CD4-positive, alpha-beta T cell treated with Interleukin-1 beta for 1 hour (primary cell): ENCODE data around the gene MAN2A1.

Experiments
- DNase-seq, 2 donors: peaks; one replicate each; pipeline ENCODE4 v3.0.0-alpha.2; 2020 to 2022

MAN2A1 gene

GRCh38 chr5:109689740-109690241 is at the start of gene MAN2A1:
MAN2A1 (plus strand) TSS chr5:109689927; CDS start chr5:109690418, 491 bp downstream.
- DNase-seq, result peak; percentile 83 to 86

DNA sequence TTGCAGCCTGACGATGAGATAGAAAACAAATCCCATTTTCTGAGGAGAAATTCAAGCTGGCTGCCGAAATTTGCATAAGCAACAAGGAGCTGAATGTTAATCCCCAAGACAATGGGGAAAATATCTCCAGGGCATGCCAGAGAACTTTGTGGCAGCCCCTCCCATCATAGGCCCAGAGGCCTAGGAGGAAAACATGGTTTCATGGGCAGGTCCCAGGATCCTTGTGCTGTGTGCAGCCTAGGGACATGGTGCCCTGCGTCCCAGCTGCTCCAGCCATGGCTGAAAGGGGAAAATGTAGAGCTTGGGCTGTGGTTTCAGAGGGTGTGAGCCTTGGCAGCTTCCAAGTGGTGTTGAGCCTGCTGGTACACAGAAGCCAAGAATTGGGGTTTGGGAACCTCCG is 48.8 kb upstream of the MAN2A1 start:
- no peak for DNase-seq

GRCh38 chr5:109643791-109644350 is 45.9 kb upstream of the MAN2A1 start:
- DNase-seq, result no peak

DNA sequence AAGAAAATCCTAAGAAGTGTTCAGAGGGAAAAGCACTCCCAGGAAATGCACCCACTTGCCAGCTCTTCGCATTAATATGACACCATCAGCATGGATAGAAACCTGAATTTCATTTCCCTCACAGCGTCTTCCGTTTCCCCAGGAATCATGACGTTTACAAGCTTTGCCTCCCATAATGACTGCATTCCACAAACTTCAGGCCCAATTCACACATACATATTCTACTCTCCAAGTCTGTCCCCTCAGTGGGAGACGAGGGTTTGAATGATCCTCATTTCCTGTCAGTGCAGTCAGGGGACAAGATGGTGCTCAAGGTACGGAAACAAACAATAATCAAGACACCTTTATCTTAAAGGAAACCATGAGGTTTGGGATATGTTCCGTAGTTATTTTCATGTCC is 44.9 kb upstream of the MAN2A1 start:
- DNase-seq, result no peak

GRCh38 chr5:109645707-109646192 is 44.0 kb upstream of the MAN2A1 start:
- DNase-seq, result no peak

- DNase-seq, result no peak
Observed at GRCh38 chr5:109649318-109649717, 40.4 kb upstream of the MAN2A1 start.

DNA sequence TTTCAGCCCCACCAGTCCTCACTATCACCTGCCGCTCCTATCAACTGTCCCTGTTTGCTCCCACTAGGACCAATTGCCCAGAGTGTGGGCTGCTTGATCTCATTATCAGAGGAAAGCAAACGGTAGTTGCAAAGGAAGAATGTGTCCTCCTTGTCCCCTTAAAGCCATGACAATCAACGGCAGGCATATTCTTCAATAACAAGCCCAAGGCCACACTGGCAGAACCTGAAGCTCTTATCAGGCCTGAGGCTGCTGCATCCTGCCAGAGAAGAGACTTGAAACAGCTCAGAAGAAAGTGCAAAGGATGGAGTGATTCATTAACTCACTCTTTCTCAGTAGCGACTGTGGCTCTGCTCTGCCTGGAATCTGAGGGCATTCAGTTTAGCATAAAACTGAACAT is 39.2 kb upstream of the MAN2A1 start:
- DNase-seq, result no peak

DNA sequence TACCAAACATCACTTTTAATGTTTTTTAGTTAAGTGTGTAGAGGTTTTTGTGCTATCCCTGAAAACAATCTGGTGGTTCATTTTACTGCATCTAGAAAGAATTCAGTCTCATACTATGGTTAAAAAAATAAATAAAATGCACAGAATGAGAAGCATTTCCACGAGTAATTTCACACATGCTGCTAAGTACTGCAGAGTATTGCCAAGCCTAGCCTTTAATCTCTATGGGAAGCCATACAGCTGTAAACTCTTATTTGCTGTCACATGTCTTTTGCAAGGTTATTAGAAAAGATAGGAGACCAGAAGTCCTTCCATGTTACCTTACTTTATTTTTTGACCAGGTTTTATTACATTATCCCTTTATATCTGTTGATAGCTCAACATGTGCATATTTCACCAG is 37.6 kb upstream of the MAN2A1 start:
- no peak for DNase-seq

GRCh38 chr5:109653042-109653441 is 36.7 kb upstream of the MAN2A1 start:
- DNase-seq, result no peak

DNA sequence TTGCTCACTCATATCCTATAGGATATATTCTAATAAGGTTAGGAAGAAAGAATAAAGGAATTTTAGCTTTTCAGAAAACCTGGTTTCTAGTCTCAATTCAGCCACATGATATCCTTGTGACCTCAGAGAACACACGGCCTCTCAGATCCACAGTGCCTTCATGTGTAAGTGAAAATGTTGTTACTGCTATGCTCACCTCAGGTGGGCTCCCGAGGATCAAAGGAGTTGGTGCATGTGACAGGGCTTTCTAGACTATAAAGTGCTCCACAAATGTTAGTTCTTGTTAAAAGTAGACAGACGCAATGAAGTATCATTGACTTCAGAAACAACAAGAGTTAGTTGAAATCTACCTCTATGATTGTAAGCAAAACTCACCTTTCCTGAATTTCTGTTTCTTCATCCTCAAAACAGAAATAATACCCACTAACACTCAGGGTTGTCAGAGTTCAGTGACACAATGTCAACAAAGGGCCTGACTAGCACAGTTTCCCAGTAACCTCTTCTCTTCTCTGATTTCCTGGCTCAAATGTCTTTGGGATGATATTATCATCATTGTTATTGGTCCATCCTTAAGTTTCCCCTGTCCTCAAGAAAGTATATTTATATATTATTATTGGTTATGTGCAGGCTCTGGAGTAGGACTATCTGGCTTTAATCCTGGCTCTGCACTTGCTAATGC is 36.0 kb upstream of the MAN2A1 start:
- no peak for DNase-seq

DNA sequence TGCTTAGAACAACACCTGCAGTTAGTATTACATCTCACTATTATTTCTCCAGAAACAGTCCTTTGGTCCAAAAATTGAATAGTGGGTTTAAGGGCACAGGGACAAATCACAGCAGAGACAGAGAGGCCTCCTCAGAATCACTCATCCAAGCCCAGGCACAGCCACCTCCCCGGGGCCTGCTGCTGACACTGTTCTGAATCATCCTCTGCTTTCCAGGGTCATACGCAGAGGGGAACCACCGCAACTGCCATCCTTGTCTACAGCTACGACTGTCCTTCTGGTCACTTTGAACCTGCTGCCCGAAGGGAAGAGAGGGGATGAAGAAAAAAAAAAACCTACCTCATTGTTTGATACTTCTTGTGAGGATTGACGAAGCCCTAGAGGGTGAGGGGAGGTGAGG is 35.3 kb upstream of the MAN2A1 start:
- DNase-seq, result peak in 1 of 2 donors; percentile 47

- DNase-seq, result no peak
Observed at GRCh38 chr5:109655841-109656240, 33.9 kb upstream of the MAN2A1 start.

DNA sequence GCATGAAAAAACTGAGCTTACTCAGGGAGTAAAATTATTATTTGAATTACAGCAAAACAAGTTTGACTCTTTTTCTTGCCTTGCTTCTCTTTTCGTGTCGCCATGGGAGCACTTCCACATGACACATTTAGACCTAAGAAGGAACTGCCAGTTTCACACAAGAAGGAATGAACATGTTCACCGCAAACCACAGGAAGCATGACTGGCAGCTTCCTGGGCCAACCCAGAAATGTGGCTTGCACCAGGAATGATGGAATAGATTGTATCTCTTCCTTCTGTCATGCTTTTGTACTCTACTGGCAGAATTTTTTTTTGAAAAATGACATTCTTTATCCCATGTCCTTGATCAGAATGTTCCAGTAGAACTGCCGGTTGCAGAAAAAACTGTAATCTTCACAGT is 32.9 kb upstream of the MAN2A1 start:
- DNase-seq, result peak; percentile 50 to 73

DNA sequence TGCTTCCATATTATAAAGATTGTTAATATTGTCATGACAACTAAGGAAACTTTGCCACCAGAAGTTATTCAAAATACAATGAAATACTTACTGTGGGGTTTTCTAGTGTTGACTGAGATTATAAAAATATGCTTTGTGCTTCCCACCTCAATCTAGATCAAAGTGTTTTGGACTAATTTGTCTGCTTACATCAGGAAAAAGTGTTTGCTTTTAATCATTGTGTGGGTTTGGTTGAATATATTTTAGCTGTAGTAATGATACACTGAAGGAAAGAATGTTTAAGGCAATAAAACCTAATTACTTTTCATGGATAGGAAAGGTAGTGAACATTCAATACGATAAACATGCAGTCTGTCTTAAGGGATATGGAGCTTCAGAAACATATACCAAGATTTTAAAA is 29.8 kb upstream of the MAN2A1 start:
- no peak for DNase-seq

GRCh38 chr5:109660301-109660700 is 29.4 kb upstream of the MAN2A1 start:
- DNase-seq, result no peak

DNA sequence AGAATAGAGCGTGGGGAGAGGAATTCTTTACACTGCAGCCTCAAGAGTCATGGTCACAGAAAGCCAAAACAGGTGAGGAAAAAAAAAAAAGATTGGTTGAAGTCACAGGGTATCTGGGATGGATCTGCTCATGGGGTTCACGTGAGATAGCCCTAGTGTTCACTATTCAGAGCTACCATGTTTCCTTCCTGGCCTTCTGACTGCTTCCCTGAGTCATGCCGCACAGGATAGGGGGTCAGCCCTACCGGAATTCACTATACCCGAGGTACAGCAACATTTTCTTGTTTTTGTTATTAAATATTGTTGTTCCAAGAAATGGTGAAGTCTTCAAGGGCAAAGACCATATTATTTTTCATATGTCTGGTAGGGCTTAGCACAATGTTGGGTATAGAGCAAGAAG is 21.5 kb upstream of the MAN2A1 start:
- DNase-seq, result no peak

DNA sequence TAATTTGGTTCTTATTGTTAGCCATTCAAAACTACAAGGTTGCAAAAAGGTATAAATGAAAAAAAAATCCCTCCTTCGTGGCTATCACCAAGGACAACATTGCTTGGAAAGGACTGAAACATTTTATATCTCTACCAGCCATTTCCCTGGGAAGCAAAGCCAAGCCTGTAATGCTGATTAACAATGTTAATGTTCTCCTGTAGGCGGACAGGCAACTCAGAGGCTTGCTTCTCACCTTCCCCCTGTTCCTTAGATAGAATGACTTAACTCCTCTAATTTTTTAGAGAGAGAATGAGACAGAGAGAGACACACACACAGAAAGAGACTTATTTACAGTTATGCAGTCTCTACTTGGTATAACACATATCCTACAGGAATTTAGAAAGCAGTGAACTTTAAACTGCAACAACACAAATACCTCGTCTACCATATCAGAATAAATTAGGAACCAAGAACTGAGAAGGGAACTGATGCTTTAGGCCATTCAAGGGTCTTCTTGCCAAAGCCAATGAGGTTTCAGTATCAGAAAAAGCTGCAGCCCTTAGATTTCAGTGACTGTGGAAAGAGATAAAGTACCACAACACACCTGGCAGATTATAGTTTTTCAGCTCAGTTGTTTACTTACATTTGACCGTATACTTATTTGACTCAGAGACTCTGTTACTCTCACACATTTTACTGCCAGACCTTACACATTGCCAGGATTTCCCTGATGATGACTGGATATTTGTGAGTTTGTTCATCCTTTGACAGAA is 20.9 kb upstream of the MAN2A1 start:
- no peak for DNase-seq

- DNase-seq, result no peak
Observed at GRCh38 chr5:109669991-109670706, 19.6 kb upstream of the MAN2A1 start.

DNA sequence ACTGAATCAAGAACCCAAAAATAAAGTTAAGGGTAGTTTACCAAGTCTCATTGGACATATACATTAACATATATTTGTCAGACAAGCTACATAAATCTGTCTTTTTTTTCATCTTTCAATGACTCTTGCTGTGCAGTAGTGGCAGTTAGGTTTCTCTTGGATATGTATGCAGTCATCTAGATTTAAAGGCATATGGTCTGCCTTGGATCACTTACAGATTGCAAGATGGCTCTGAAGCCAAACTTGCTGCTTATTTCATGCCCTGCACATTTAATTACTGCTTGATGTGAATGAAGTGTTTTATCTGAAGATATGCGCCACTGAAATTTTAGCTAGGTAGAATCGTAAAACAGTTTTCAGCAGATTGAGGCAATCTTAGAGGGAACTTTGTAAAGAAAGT is 18.6 kb upstream of the MAN2A1 start:
- DNase-seq, result no peak

DNA sequence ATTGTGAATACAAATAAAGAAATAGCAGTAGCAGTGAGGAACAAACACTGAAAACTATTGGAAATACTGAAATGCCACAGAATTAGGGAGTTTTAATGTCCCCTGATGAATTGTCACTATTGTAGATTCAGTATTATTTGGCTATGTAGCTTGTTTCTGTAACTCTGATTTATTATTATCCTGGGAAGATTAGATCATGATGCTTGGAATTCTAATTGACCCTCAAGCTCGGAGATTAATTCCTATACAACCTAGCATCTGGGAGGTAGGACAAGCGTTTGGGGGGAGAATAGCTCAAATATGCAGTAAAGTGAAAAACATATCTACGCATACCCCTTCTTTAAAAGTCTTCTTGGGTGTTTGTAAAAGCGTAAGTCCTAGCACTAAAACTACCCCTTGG is 15.1 kb upstream of the MAN2A1 start:
- no peak for DNase-seq

DNA sequence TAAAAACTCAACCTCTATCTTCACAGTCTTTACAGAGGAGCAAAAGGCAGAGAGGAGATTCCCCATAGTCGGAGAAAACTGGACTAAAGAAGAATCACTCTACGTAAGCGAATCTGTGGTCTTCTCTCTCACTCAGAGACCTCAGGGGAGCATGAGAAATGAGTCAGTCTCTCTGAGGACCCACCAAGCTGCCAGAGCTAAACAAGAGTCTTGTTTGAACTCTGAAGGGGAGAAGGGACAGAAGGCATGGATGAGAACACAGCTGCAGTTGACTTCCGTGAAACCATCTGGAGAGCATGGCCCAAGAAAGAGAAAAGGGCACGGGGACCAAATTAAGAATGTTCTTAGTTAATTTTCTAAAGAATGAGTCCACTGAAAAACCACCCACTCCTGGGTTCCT is 12.8 kb upstream of the MAN2A1 start:
- DNase-seq, result no peak

GRCh38 chr5:109678447-109678846 is 11.3 kb upstream of the MAN2A1 start:
- DNase-seq, result no peak

GRCh38 chr5:109681763-109682162 is 8.0 kb upstream of the MAN2A1 start:
- DNase-seq, result no peak
